Stomach (tissue), 9 donors: ENCODE measurements around the gene LRCH4. TPM values are rescaled to one million over a fixed set of nuclear protein-coding genes. Genes with fewer than 3 reads are reported as not detected.

Source experiments
- DNase-seq, 2 donors: peaks; one replicate each; pipeline versions ENCODE4 v3.0.0 to v3.0.0-alpha.2; 2013 to 2019
- H3K27ac ChIP-seq, 5 donors: fragments of 200-600 bp in 4 of 5; sonication (generic) in 4 of 5; one replicate each; pipeline ENCODE4 v1.5.1; 2013 to 2019; ENCODE audit warnings: mild to moderate bottlenecking in 1 of 5, moderate library complexity in 1 of 5
- H3K27me3 ChIP-seq, 3 donors: fragments of 200-600 bp; sonication (generic); one replicate each; pipeline ENCODE4 v1.5.1; 2017 to 2019; ENCODE audit warnings: mixed run types in 1 of 3
- H3K36me3 ChIP-seq, 4 donors: fragments of 200-600 bp; sonication (generic); 1 replicate in 3 of 4; 2 replicates in 1 of 4; pipeline ENCODE4 v1.5.1; 2016 to 2019
- H3K4me1 ChIP-seq, 4 donors: fragments of 200-600 bp; sonication (generic); one replicate each; pipeline ENCODE4 v1.5.1; 2016 to 2019
- H3K4me3 ChIP-seq, 4 donors: fragments of 200-600 bp; sonication (generic) in 3 of 4; one replicate each; pipeline ENCODE4 v1.5.1; 2016 to 2019; ENCODE audit warnings: mild to moderate bottlenecking in 1 of 4
- H3K9me3 ChIP-seq, 4 donors: fragments of 200-600 bp; sonication (generic); one replicate each; pipeline ENCODE4 v1.5.1; 2016 to 2019
- CTCF ChIP-seq, 7 experiments: fragments of 450-650 bp in 4 of 7; fragments of 200-600 bp in 3 of 7; sonication (generic) in 3 of 7; IDR thresholded peaks; one replicate each; pipeline ENCODE4 v1.5.1; 2016 to 2019; ENCODE audit warnings: antibody characterized with exemption in 7 of 7, control low read depth in 2 of 7, mild to moderate bottlenecking in 1 of 7
- EP300 ChIP-seq: sonication (generic); formaldehyde crosslinking; IDR thresholded peaks from one replicate; pipeline ENCODE4 v1.6.1; 2017; ENCODE audit warnings: antibody characterized with exemption
- POLR2A ChIP-seq, 4 donors: fragments of 450-650 bp; IDR thresholded peaks; one replicate each; pipeline ENCODE4 v1.6.1; 2016; ENCODE audit warnings: antibody characterized with exemption in 4 of 4, control low read depth in 2 of 4, mild to moderate bottlenecking in 1 of 4, moderate library complexity in 1 of 4
- POLR2AphosphoS5 ChIP-seq, 3 donors: sonication (generic); formaldehyde crosslinking; IDR thresholded peaks; one replicate each; pipeline ENCODE4 v1.6.1; 2016; ENCODE audit warnings: antibody characterized with exemption in 3 of 3
- WGBS, 5 donors: extraction: QIAGEN DNeasy Blood & Tissue Kit in 3 of 5; methylation state at CpG; one replicate each; pipeline versions ENCODE4 v1.1.5 to v1.1.7; 2013 to 2018; 5-methylcytosine and 5-hydroxymethylcytosine counted together
- intact Hi-C: fragments of 100-400 bp; cut with DNase I; formaldehyde crosslinking; loops from one replicate; pipeline ENCODE4 v1.15.1; 2023; ENCODE audit warnings: low total_unique reads
- polyA plus RNA-seq, 3 donors: library from polyadenylated mRNA; stranded (reverse); fragments of 200-250 nt; gene quantifications; one replicate each; pipeline ENCODE4 v1.2.3, GENCODE V29; 2013
- total RNA-seq, 5 donors: library from RNA; depleted of rRNA; stranded (reverse); fragments of >200 nt; gene quantifications; one replicate each; pipeline versions ENCODE4 v1.1.0 to v1.2.3, GENCODE V29; 2014 to 2016
- donor health status: healthy with polysubstance abuse.
- donor health status: Bipolar disorder and iron deficiency.
- donor health status: healthy.

Gene LRCH4
- total and polyA plus RNA-seq, 8 donors: 23.5 to 263 (median 46.9) TPM

- intact Hi-C loops: no loop called here
- WGBS, 5 donors: 0 to 1% (median 0%) methylated on average over 24 to 61 of the region's 61 CpGs
- DNase-seq: peak; percentile 99 to 100
Observed at GRCh38 chr7:100611983-100612729, 26.2 kb upstream of the LRCH4 start, which contains the start of gene MOSPD3. Gene MOSPD3 (plus strand): TSS chr7:100612540. CDS start chr7:100612792, 252 bp downstream.

GRCh38 chr7:100609958-100610357, 24.0 kb upstream of the LRCH4 start:
- WGBS, 5 donors: 89 to 95% (median 93%) methylated on average over 5 of the region's 5 CpGs
- TF ChIP-seq CTCF (IDR thresholded peaks at IDR 0.05) (no peak), POLR2AphosphoS5 (IDR thresholded peaks at IDR 0.05) (no peak), POLR2A (IDR thresholded peaks at IDR 0.05) (no peak), EP300 (no peak)

More at GRCh38 chr7:100611983-100612729, 26.2 kb upstream of the LRCH4 start, which contains the start of gene MOSPD3:
- peak within 1 kb of the TSS; percentile 88 to 98 (median 96) for H3K27ac ChIP-seq
- no peaks in the 10 kb centered on the region for H3K27me3 ChIP-seq
- peaks cover 9 to 22% (median 20%) of the 10 kb centered on the region in 4 donors for H3K4me1 ChIP-seq
- peak; percentile 56 to 86 (median 82) for TF ChIP-seq POLR2AphosphoS5 (IDR thresholded peaks at IDR 0.05)
- peak; percentile 19 for TF ChIP-seq EP300
- TF ChIP-seq POLR2A (IDR thresholded peaks at IDR 0.05): peak in 2 of 4 donors; percentile 8 to 23
- peak in 1 of 7 experiments; percentile 21 for TF ChIP-seq CTCF (IDR thresholded peaks at IDR 0.05)
- peaks cover 0 to 22% (median 14%) of the 10 kb centered on the region in 4 donors for H3K36me3 ChIP-seq
- peak within 1 kb of the TSS; percentile 70 to 89 (median 86) for H3K4me3 ChIP-seq
- H3K9me3 ChIP-seq: no peaks in the 10 kb centered on the region

GRCh38 chr7:100607111-100607510, 21.2 kb upstream of the LRCH4 start:
- Histone ChIP-seq H3K27ac (no peak overlapping the region), H3K36me3 (no peaks in the 10 kb centered on the region), H3K27me3 (peaks cover 0 to 3% (median 0%) of the 10 kb centered on the region in 3 donors), H3K4me3 (no peak overlapping the region), H3K4me1 (peaks cover 23 to 45% (median 39%) of the 10 kb centered on the region in 4 donors), H3K9me3 (no peaks in the 10 kb centered on the region)
- TF ChIP-seq POLR2AphosphoS5 (IDR thresholded peaks at IDR 0.05) (no peak), EP300 (no peak), POLR2A (IDR thresholded peaks at IDR 0.05) (no peak), CTCF (IDR thresholded peaks at IDR 0.05) (no peak)
- intact Hi-C loops: no loop called here
- no peak for DNase-seq
- WGBS, 5 donors: 79 to 93% (median 89%) methylated on average over 8 of the region's 8 CpGs

More at GRCh38 chr7:100609958-100610357, 24.0 kb upstream of the LRCH4 start:
- Histone ChIP-seq H3K4me3 (no peak overlapping the region), H3K36me3 (peaks cover 0 to 10% (median 4%) of the 10 kb centered on the region in 4 donors), H3K27me3 (peaks cover 0 to 2% (median 0%) of the 10 kb centered on the region in 3 donors), H3K9me3 (no peaks in the 10 kb centered on the region), H3K4me1 (peaks cover 15 to 33% (median 30%) of the 10 kb centered on the region in 4 donors), H3K27ac (no peak overlapping the region)
- intact Hi-C loops: no loop called here
- DNase-seq: no peak

- Histone ChIP-seq H3K27ac (peak overlapping the region in 2 of 5 donors; percentile 13 to 89), H3K4me3 (no peak overlapping the region), H3K4me1 (peaks cover 23 to 45% (median 38%) of the 10 kb centered on the region in 4 donors), H3K36me3 (no peaks in the 10 kb centered on the region), H3K27me3 (peaks cover 0 to 3% (median 0%) of the 10 kb centered on the region in 3 donors), H3K9me3 (no peaks in the 10 kb centered on the region)
- no peak for DNase-seq
- intact Hi-C loops: no loop called here
- 87 to 93% (median 91%) methylated on average over 12 of the region's 12 CpGs for WGBS, 5 donors
- no peak for TF ChIP-seq EP300
- TF ChIP-seq CTCF (IDR thresholded peaks at IDR 0.05): no peak
- no peak for TF ChIP-seq POLR2A (IDR thresholded peaks at IDR 0.05)
- TF ChIP-seq POLR2AphosphoS5 (IDR thresholded peaks at IDR 0.05): no peak
Observed at GRCh38 chr7:100606313-100606712, 20.4 kb upstream of the LRCH4 start.
